SK-N-MC (cell line): Measurements from ENCODE around the gene ZNF23.

Source experiments
- EZH2 ChIP-seq: fragments of 200-600 bp; sonication (generic); IDR thresholded peaks from one replicate; pipeline ENCODE4 v1.6.1; 2017; ENCODE audit warnings: antibody characterized with exemption
- FOXP2 ChIP-seq: optimal IDR thresholded peaks from 2 replicates; pipeline ENCODE3; 2011; ENCODE audit warnings: mild to moderate bottlenecking, moderate library complexity; ENCODE audit not compliant: insufficient read depth; ENCODE audit errors: extremely low read length, control extremely low read depth
- POLR2AphosphoS5 ChIP-seq: IDR thresholded peaks from 2 replicates; pipeline ENCODE4 v1.6.1; 2012; ENCODE audit warnings: mild to moderate bottlenecking, low read depth, low read length, borderline replicate concordance

GRCh38 chr16:71443714-71444113, 18.3 kb downstream of the ZNF23 start:
- TF ChIP-seq POLR2AphosphoS5 (no peak), EZH2 (no peak), FOXP2 (no peak)
